Liver (tissue), 2 donors: ENCODE results near the gene FRG2B.
"Not testable (repeated sequence)": the region's sequence is repeated elsewhere in the genome, so short reads cannot be mapped to it uniquely, and the experiment has no call there.

Experiments used
- CTCF ChIP-seq: fragments of 150-350 bp; IDR thresholded peaks from 2 replicates; pipeline ENCODE4 v1.5.1; 2017; ENCODE audit warnings: improper control_type of control experiment, low read depth, low read length; ENCODE audit not compliant: missing input control
- REST ChIP-seq: IDR thresholded peaks from 2 replicates; pipeline ENCODE4 v1.6.1; 2016; ENCODE audit warnings: antibody characterized with exemption, mild to moderate bottlenecking
- YY1 ChIP-seq: IDR thresholded peaks from 2 replicates; pipeline ENCODE4 v1.6.1; 2016; ENCODE audit warnings: antibody characterized with exemption, mild to moderate bottlenecking
- donor health status: healthy.

GRCh38 chr10:133660516-133660915 is 33.9 kb upstream of the FRG2B start:
- TF ChIP-seq REST, CTCF, YY1: not testable (repeated sequence)
